ENCODE results near the gene CEMIP2.
"Not testable (repeated sequence)": the region's sequence is repeated elsewhere in the genome, so short reads cannot be mapped to it uniquely, and the experiment has no call there.

Gene CEMIP2

GRCh38 chr9:71675857-71676165 lies 92.5 kb downstream of the CEMIP2 start:
- Mint-ChIP-seq H3K4me1 (ENCODE audit: low read depth) (peaks cover 15% of the 10 kb centered on the region), H3K27ac (no peak overlapping the region)

GRCh38 chr9:71675105-71675856 lies 93.0 kb downstream of the CEMIP2 start:
- peaks cover 13% of the 10 kb centered on the region for H3K36me3 Mint-ChIP-seq (ENCODE audit: low read depth)
- H3K27me3 Mint-ChIP-seq, result no peaks in the 10 kb centered on the region
- H3K9me3 Mint-ChIP-seq, result no peaks in the 10 kb centered on the region
- no peak overlapping the region for H3K27ac Mint-ChIP-seq
- no peak for DNase-seq
- peaks cover 15% of the 10 kb centered on the region for H3K4me1 Mint-ChIP-seq (ENCODE audit: low read depth)
- H3K4me3 Mint-ChIP-seq, result no peak overlapping the region

More at GRCh38 chr9:71675857-71676165, 92.5 kb downstream of the CEMIP2 start:
- Mint-ChIP-seq H3K9me3 (no peaks in the 10 kb centered on the region), H3K4me3 (no peak overlapping the region), H3K36me3 (ENCODE audit: low read depth) (peaks cover 13% of the 10 kb centered on the region), H3K27me3 (no peaks in the 10 kb centered on the region)
- DNase-seq, result no peak

DNA sequence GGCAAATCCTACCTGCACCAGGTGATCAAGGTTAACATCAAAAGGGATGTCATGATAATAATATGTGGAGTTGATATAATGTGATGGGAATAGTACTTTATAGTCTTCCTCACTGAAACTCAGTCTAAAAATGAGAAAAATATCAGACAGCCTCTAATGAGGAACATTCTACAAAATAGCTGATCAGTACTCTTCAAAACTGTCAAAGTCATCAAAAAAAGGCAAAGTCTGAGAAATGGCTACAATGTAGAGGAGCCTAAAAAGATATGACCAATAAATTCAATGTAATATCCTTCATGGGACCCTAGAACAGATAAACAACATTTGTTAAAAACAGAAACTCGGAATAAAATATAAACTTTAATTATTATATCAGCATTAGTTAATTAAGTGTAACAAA lies 95.7 kb downstream of the CEMIP2 start:
- no peak for DNase-seq
- Mint-ChIP-seq H3K36me3 (ENCODE audit: low read depth) (peaks cover 2% of the 10 kb centered on the region), H3K27ac (no peak overlapping the region), H3K9me3 (no peaks in the 10 kb centered on the region), H3K4me3 (no peak overlapping the region), H3K4me1 (ENCODE audit: low read depth) (peaks cover 8% of the 10 kb centered on the region), H3K27me3 (no peaks in the 10 kb centered on the region)

DNA sequence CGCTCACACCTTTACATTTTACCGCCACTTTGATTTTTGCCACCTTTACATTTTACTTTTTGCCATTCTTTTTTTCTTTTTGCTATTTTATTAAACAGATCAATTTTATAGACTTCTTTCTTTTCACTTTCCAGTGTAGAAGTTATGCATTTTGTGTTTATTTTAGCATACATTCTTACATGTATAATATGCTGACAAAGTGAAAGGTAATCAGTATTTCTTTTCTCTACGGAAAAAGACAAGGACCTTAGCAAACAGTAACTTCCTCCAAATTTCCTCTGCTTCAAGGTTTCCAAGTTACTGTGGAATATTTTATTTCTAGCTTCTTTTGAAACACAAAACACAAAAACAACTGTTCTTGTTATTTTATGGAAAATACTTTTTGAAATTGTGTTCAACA lies 97.0 kb downstream of the CEMIP2 start:
- H3K36me3 Mint-ChIP-seq (ENCODE audit: low read depth), result no peaks in the 10 kb centered on the region
- H3K9me3 Mint-ChIP-seq, result no peaks in the 10 kb centered on the region
- H3K4me1 Mint-ChIP-seq (ENCODE audit: low read depth), result peaks cover 3% of the 10 kb centered on the region
- H3K27ac Mint-ChIP-seq, result no peak overlapping the region
- H3K27me3 Mint-ChIP-seq, result no peaks in the 10 kb centered on the region
- H3K4me3 Mint-ChIP-seq, result no peak overlapping the region
- no peak for DNase-seq

- Mint-ChIP-seq H3K27ac (no peak overlapping the region), H3K27me3 (no peaks in the 10 kb centered on the region)
These were observed 98.2 kb downstream of the CEMIP2 start for GRCh38 chr9:71670121-71670520.

DNA sequence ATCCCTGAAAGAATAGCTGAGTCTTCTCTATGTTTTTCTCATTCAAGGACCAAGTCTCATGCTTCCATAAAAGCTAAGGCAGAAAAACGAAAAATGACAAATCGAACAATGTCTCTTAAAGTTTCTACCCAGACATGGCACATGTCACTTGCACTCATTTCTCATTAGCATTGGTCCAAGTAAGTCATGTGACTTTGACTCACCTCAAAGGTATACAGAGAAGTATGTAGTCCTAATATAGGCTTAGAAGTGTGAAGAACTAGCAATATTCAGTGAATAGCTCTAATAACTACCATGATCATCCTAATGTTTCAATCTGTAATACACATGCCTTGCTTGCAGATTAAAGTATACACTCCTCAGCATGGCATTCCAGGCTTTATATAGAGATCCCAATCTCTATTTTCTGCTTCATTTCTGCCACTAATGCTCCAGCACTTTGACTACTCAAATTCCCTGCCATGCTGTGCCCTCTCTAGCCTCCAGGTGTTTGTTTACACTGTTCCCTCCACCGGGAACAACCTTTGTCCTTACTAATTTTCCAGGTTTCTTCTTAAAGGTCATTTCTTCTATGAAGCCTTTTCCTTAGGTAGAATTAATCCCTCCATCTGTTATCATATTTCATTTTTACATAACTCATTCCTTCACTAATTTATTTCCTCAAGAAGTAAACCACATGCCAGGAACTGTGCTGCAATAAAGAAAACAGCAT lies 98.9 kb downstream of the CEMIP2 start:
- H3K27ac Mint-ChIP-seq, result no peak overlapping the region
- DNase-seq, result no peak
- H3K4me3 Mint-ChIP-seq, result no peak overlapping the region
- H3K4me1 Mint-ChIP-seq (ENCODE audit: low read depth), result no peaks in the 10 kb centered on the region
- no peaks in the 10 kb centered on the region for H3K36me3 Mint-ChIP-seq (ENCODE audit: low read depth)
- H3K9me3 Mint-ChIP-seq, result no peaks in the 10 kb centered on the region
- H3K27me3 Mint-ChIP-seq, result no peaks in the 10 kb centered on the region

More at GRCh38 chr9:71670121-71670520, 98.2 kb downstream of the CEMIP2 start:
- H3K4me1 Mint-ChIP-seq (ENCODE audit: low read depth), result no peaks in the 10 kb centered on the region
- no peak overlapping the region for H3K4me3 Mint-ChIP-seq
- DNase-seq, result no peak
- no peaks in the 10 kb centered on the region for H3K9me3 Mint-ChIP-seq
- H3K36me3 Mint-ChIP-seq (ENCODE audit: low read depth), result no peaks in the 10 kb centered on the region

DNA sequence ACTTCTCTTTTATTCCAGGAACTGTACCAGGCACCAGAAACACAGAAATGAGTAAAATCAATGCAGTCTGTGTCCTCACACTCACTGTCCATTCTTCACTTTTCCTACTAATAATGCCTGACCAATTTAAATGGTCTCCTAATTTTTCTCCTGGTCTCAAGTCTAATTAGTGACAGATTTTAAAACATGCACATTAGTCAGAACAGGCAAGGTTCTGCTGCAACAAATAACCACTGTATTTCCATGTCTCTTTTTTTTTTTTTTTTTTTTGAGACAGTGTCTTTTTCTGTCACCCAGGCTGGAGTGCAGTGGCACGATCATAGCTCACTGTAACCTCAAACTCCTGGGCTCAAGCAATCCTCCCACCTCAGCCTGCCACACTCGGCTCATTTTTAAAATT lies 99.6 kb downstream of the CEMIP2 start:
- Mint-ChIP-seq H3K9me3 (no peaks in the 10 kb centered on the region), H3K36me3 (ENCODE audit: low read depth) (no peaks in the 10 kb centered on the region), H3K4me1 (ENCODE audit: low read depth) (no peaks in the 10 kb centered on the region), H3K4me3 (no peak overlapping the region), H3K27me3 (no peaks in the 10 kb centered on the region), H3K27ac (no peak overlapping the region)
- no peak for DNase-seq

GRCh38 chr9:71665247-71665646 lies 103.1 kb downstream of the CEMIP2 start:
- H3K4me1 Mint-ChIP-seq (ENCODE audit: low read depth), result no peaks in the 10 kb centered on the region
- H3K27ac Mint-ChIP-seq, result no peak overlapping the region
- H3K27me3 Mint-ChIP-seq, result no peaks in the 10 kb centered on the region
- DNase-seq, result no peak
- no peaks in the 10 kb centered on the region for H3K9me3 Mint-ChIP-seq
- H3K4me3 Mint-ChIP-seq, result no peak overlapping the region
- H3K36me3 Mint-ChIP-seq (ENCODE audit: low read depth), result no peaks in the 10 kb centered on the region

- no peak for DNase-seq
- Mint-ChIP-seq H3K4me1 (ENCODE audit: low read depth) (no peaks in the 10 kb centered on the region), H3K9me3 (no peaks in the 10 kb centered on the region), H3K36me3 (ENCODE audit: low read depth) (no peaks in the 10 kb centered on the region), H3K4me3 (no peak overlapping the region), H3K27ac (no peak overlapping the region), H3K27me3 (no peaks in the 10 kb centered on the region)
These were observed 103.7 kb downstream of the CEMIP2 start for GRCh38 chr9:71664566-71664965.

- no peaks in the 10 kb centered on the region for H3K9me3 Mint-ChIP-seq
- H3K36me3 Mint-ChIP-seq (ENCODE audit: low read depth), result no peaks in the 10 kb centered on the region
- no peak overlapping the region for H3K4me3 Mint-ChIP-seq
- no peak overlapping the region for H3K27ac Mint-ChIP-seq
- H3K27me3 Mint-ChIP-seq, result no peaks in the 10 kb centered on the region
- no peaks in the 10 kb centered on the region for H3K4me1 Mint-ChIP-seq (ENCODE audit: low read depth)
- DNase-seq, result no peak
These were observed 104.3 kb downstream of the CEMIP2 start for GRCh38 chr9:71663931-71664459.

DNA sequence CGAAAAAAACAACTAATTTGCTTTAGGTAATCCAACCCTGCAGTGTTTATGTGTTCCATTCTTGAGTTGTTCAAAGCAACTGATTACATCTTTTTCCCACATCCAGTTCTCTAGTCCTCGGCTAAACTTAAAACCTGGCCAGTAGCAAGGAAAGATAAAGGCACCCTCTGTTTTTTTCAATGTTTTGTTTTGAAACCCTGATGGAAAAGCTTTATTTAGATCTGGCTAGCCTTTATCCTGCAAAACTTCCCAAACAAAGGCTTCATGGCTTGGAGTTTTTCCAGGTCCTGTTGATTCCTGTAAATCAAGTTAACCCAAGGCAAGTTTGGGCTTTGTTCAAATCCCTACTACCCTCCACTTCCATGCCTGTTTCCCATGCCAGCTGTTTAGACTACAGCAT lies 105.1 kb downstream of the CEMIP2 start:
- Mint-ChIP-seq H3K36me3 (ENCODE audit: low read depth) (no peaks in the 10 kb centered on the region), H3K27me3 (no peaks in the 10 kb centered on the region), H3K4me1 (ENCODE audit: low read depth) (no peaks in the 10 kb centered on the region), H3K27ac (no peak overlapping the region), H3K4me3 (no peak overlapping the region), H3K9me3 (peaks cover under 1% of the 10 kb centered on the region)
- no peak for DNase-seq

DNA sequence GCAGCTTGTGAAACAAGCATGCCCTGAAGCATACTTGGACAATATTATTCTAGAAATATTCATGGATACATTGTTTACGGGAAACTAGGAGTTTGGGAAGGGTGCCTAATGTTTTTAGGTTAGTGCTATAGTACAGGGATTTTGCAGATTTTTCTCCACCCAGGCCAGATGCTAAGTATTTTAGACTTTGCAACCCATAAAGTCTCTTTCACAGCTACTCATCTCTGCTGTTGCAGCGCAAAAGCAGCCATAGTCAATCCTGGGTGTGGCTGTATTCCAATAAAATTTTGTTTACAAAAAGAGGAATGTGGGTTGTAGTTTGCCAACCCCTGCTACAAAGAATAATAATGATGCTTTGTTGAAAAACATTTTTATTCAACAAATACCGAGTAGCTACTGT lies 106.2 kb downstream of the CEMIP2 start:
- Mint-ChIP-seq H3K9me3 (peaks cover 11% of the 10 kb centered on the region), H3K27ac (no peak overlapping the region), H3K4me1 (ENCODE audit: low read depth) (peaks cover 3% of the 10 kb centered on the region), H3K36me3 (ENCODE audit: low read depth) (no peaks in the 10 kb centered on the region), H3K4me3 (no peak overlapping the region), H3K27me3 (no peaks in the 10 kb centered on the region)
- no peak for DNase-seq

DNA sequence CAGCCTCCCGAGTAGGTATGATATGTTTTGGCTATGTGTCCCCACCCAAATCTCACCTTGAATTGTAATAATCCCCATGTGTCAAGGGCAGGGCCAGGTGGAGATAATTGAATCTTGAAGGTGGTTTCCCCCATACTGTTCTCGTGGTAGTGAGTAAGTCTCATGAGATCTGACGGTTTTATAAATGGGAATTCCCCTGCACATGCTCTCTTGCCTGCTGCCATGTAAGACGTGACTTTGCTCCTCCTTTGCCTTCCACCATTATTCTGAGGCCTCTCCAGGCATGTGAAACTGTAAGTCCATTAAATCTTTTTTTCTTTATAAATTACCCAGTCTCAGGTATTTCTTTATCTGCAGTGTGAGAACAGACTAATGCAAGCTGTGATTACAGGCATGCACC lies 111.0 kb downstream of the CEMIP2 start:
- H3K4me1 Mint-ChIP-seq (ENCODE audit: low read depth); DNase-seq; H3K27ac Mint-ChIP-seq; H3K4me3 Mint-ChIP-seq; H3K27me3 Mint-ChIP-seq; H3K36me3 Mint-ChIP-seq (ENCODE audit: low read depth): not testable (repeated sequence)
- H3K9me3 Mint-ChIP-seq, result peaks cover 17% of the 10 kb centered on the region

DNA sequence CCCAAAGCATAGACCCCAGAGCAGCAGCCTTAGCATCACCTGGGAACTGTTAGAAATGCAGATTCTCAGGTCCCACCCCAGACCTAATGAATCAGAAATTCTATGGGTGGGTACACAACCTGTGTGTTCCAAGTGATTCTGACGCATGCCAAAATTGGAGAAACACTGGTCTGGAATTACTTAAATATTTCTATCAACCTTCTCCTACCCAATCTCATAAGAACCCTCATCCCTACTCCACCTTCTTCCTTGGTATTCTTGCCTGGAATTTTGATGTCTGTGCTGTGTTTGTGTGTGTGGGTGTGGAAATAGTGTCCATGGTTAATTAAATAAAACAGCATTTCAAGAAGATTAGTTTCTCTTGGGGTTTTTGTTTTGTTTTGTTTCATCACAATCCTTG lies 111.8 kb downstream of the CEMIP2 start:
- Mint-ChIP-seq H3K4me1 (ENCODE audit: low read depth) (peaks cover 3% of the 10 kb centered on the region), H3K27ac (no peak overlapping the region), H3K36me3 (ENCODE audit: low read depth) (no peaks in the 10 kb centered on the region), H3K9me3 (peaks cover 17% of the 10 kb centered on the region), H3K4me3 (no peak overlapping the region), H3K27me3 (peaks cover 3% of the 10 kb centered on the region)
- DNase-seq, result no peak

GRCh38 chr9:71655778-71656177 lies 112.5 kb downstream of the CEMIP2 start:
- H3K27me3 Mint-ChIP-seq, result peaks cover 3% of the 10 kb centered on the region

More at GRCh38 chr9:71655778-71656177, 112.5 kb downstream of the CEMIP2 start:
- Mint-ChIP-seq H3K9me3 (peaks cover 17% of the 10 kb centered on the region), H3K27ac (no peak overlapping the region), H3K4me3 (no peak overlapping the region), H3K4me1 (ENCODE audit: low read depth) (peaks cover 3% of the 10 kb centered on the region), H3K36me3 (ENCODE audit: low read depth) (no peaks in the 10 kb centered on the region)
- no peak for DNase-seq
